Upper lobe of right lung (tissue), 1 donor: ENCODE results near the gene RPS10. TPM values are rescaled to one million over a fixed set of nuclear protein-coding genes. Genes with fewer than 3 reads are reported as not detected.

Source experiments
- ATAC-seq: fragments of 200-7000 bp; cut with Tn5 transposase; one replicate; pipeline ENCODE4 v1.9.1; 2020; ENCODE audit warnings: mild to moderate bottlenecking, moderate library complexity
- DNase-seq: peaks from one replicate; pipeline ENCODE4 v3.0.0-alpha.2; 2020
- H3K27ac ChIP-seq: fragments of 200-600 bp; one replicate; pipeline ENCODE4 v1.8.0; 2022
- H3K27me3 ChIP-seq: fragments of 200-600 bp; one replicate; pipeline ENCODE4 v1.8.0; 2022; ENCODE audit warnings: mild to moderate bottlenecking
- H3K36me3 ChIP-seq: fragments of 200-600 bp; one replicate; pipeline ENCODE4 v1.8.0; 2022
- H3K4me1 ChIP-seq: fragments of 200-600 bp; one replicate; pipeline ENCODE4 v1.8.0; 2022
- H3K4me3 ChIP-seq: fragments of 200-600 bp; one replicate; pipeline ENCODE4 v1.8.0; 2022; ENCODE audit warnings: mild to moderate bottlenecking
- H3K9me3 ChIP-seq: fragments of 200-600 bp; one replicate; pipeline ENCODE4 v1.8.0; 2022
- intact Hi-C: fragments of 100-400 bp; cut with DNase I; formaldehyde crosslinking; loops from one replicate; pipeline ENCODE4 v1.11.0; 2022
- total RNA-seq: library from RNA; stranded (reverse); fragmentation: NEBNext Ultra II Directional; extraction: Animal tissue kit (Norgen Biotek cat#: 25700); gene quantifications from one replicate; pipeline ENCODE4 v1.2.1, GENCODE V29; 2021
- TF ChIP-seq, protein P1 (sequence below): fragments of 200-600 bp; IDR thresholded peaks from one replicate; pipeline ENCODE4 v1.8.0; 2022; ENCODE audit warnings: antibody characterized with exemption
- donor health status: DM: no; HTN: yes; CAD: no; lungs with severe emphysema.

The RPS10 gene
- total RNA-seq, 1 donor from 2014 or later, result 875 TPM

DNA sequence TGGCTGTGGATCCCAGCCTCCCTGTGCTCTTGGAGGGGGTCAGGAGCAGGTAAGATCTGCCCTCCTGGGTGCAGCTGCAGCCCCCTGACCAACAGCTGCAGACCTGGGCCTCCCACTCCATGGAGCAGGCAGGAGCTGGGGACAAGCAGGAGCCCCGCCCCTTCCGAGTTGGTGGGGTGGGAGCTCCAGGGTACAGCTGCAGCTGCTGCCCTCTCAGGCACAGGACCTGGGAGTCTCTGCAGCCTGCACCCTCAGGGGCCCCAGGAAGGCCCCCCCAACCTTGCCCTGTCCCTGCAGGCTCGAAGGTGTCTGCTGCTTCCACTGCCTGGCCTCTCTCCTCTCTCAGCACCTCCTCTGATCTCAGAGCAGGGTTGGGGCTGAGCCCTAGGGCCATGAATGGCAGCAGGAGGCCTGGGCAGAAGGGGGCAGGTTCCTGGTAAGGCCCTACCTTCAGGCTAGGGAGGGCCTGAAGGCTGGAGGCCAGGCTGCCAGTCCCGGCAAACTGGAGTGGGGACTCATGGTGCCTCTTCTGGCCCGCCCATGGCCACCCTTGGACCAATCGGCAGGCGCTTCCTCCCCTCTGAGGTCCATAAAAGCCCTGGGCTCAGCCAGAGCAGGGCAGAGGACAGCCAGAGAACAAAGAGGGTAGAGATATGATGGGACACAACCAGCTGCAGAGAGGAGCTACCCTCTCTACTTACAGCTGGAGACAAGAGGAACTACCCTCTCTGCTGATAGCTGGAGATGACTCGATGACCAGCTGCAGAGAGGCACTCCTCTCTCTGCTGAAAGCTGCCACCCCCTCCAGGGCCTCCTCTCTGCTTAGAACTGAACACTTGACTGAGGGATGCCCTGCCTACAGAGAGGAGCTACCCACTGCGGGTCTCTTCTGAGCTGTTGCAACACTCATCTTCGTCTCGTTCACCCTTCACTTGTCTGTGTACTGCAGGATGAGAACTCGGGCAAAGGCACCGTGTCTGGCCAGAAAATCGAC is 32.2 kb upstream of the RPS10 start:
- intact Hi-C loops, result no loop called here
- Histone ChIP-seq H3K27ac (no peak overlapping the region), H3K4me3 (no peak overlapping the region), H3K9me3 (no peaks in the 10 kb centered on the region), H3K4me1 (no peaks in the 10 kb centered on the region), H3K27me3 (no peaks in the 10 kb centered on the region), H3K36me3 (no peaks in the 10 kb centered on the region)
- TF ChIP-seq, protein P1, sequence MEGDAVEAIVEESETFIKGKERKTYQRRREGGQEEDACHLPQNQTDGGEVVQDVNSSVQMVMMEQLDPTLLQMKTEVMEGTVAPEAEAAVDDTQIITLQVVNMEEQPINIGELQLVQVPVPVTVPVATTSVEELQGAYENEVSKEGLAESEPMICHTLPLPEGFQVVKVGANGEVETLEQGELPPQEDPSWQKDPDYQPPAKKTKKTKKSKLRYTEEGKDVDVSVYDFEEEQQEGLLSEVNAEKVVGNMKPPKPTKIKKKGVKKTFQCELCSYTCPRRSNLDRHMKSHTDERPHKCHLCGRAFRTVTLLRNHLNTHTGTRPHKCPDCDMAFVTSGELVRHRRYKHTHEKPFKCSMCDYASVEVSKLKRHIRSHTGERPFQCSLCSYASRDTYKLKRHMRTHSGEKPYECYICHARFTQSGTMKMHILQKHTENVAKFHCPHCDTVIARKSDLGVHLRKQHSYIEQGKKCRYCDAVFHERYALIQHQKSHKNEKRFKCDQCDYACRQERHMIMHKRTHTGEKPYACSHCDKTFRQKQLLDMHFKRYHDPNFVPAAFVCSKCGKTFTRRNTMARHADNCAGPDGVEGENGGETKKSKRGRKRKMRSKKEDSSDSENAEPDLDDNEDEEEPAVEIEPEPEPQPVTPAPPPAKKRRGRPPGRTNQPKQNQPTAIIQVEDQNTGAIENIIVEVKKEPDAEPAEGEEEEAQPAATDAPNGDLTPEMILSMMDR, result no peak
- no peak for ATAC-seq
- no peak for DNase-seq

DNA sequence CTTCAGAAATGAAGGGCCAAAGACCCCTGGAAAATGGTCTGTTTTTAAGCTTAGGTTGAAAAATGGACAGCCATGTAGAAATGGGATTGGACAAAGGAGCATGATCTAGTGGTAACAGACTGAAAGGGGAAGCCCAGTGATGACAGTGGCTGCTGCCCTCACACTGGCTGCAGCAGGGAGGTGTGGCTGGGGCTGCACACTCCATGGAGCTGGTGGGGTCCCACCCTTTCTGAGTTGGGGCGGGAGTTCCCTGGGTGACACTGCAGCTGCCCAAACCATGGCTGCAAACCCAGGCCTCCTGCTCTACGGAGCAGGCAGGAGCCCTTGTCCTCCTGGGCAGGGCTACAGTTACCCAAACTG is 31.5 kb upstream of the RPS10 start:
- Histone ChIP-seq H3K36me3 (no peaks in the 10 kb centered on the region), H3K27ac (no peak overlapping the region), H3K9me3 (no peaks in the 10 kb centered on the region), H3K4me3 (no peak overlapping the region), H3K4me1 (no peaks in the 10 kb centered on the region), H3K27me3 (no peaks in the 10 kb centered on the region)
- TF ChIP-seq, protein P1, result no peak
- intact Hi-C loops, result no loop called here
- DNase-seq (no peak), ATAC-seq (peak; percentile 11)

DNA sequence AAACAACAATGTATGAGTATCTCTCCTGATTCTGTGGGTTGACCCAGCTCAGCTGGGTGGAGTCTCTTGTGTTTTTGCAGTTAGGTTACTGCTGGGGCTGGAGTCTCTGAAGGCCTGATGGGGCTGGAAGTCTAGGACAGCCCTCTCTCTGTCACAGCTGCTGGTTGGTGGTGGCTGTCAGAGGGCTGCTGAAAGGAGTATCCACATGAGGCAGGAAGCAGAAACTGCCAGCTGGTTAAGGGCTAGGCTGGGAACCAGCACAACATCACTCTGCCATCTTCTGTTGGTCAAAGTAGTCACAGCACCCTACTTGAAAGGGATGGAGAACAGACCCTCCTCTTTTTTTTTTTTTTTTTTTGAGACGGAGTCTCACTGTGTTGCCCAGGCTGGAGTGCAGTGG is 30.0 kb upstream of the RPS10 start:
- Histone ChIP-seq H3K9me3 (no peaks in the 10 kb centered on the region), H3K4me1 (no peaks in the 10 kb centered on the region), H3K27ac (no peak overlapping the region), H3K4me3 (no peak overlapping the region), H3K36me3 (no peaks in the 10 kb centered on the region), H3K27me3 (no peaks in the 10 kb centered on the region)
- DNase-seq (no peak), ATAC-seq (no peak)
- TF ChIP-seq, protein P1, result no peak
- intact Hi-C loops, result no loop called here

DNA sequence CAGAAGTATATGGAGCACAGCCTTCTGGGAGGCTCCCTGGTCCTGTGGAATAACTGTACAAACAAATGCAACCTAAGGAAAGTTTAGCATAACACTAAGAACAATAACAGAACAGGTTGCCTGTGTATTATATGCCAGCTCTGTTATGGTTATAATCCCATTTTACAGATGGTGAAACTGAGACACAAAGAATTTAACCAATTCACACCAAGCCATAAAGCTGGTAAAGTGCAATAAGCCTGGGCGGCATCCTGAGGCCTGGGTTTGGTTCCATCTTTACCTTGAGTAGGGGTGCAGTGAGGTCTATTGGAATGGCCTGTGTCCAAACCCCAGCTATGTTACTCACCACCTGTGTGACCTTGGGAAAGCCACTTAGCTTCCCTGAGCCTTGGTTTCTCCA is 25.3 kb upstream of the RPS10 start:
- Histone ChIP-seq H3K4me1 (no peaks in the 10 kb centered on the region), H3K36me3 (no peaks in the 10 kb centered on the region), H3K9me3 (no peaks in the 10 kb centered on the region), H3K4me3 (no peak overlapping the region), H3K27ac (no peak overlapping the region), H3K27me3 (no peaks in the 10 kb centered on the region)
- ATAC-seq (no peak), DNase-seq (no peak)
- TF ChIP-seq, protein P1, result no peak
- intact Hi-C loops, result no loop called here

DNA sequence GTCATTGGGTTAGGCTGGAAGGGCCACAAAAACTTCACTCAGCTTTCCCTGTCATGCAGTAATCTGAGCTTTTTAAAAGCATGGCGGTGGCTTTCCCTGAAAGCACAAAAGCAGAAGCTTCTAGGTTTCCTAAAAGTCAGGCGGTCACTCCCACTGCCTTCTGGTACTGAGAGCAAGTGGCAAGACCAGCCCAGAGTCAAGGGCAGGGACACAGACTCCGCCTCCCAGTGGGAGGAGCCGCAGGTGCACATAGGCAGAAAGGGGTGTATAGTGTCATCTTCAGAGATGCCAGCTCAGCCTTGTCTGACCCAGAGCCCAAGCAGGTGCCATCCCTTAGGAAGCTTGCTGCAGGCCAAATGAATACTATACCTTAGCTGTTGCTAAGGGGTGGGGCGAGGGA is 22.0 kb upstream of the RPS10 start:
- intact Hi-C loops, result no loop called here
- Histone ChIP-seq H3K4me1 (no peaks in the 10 kb centered on the region), H3K4me3 (no peak overlapping the region), H3K27ac (no peak overlapping the region), H3K36me3 (no peaks in the 10 kb centered on the region), H3K27me3 (no peaks in the 10 kb centered on the region), H3K9me3 (no peaks in the 10 kb centered on the region)
- ATAC-seq (peak; percentile 89), DNase-seq (peak; percentile 77)
- TF ChIP-seq, protein P1, result no peak
